HG02759 (cell line): ENCODE data around the gene CITED2.
"Not testable (repeated sequence)": the region's sequence is repeated elsewhere in the genome, so short reads cannot be mapped to it uniquely, and the experiment has no call there.

ENCODE experiments used
- ATAC-seq: cut with Tn5 transposase; IDR thresholded peaks from one replicate; pipeline ENCODE4 v1.9.1; 2021; ENCODE audit warnings: mild to moderate bottlenecking, moderate library complexity; ENCODE audit not compliant: unreplicated experiment

CITED2 gene

GRCh38 chr6:139367810-139368351, 6.6 kb downstream of the CITED2 start:
- no peak for ATAC-seq

- no peak for ATAC-seq
Measured at GRCh38 chr6:139364982-139365379, 9.5 kb downstream of the CITED2 start.

- ATAC-seq: peak; percentile 45
Measured at GRCh38 chr6:139364302-139364981, 10.0 kb downstream of the CITED2 start.

GRCh38 chr6:139363797-139364196, 10.7 kb downstream of the CITED2 start:
- ATAC-seq: not testable (repeated sequence)

GRCh38 chr6:139363123-139363522, 11.3 kb downstream of the CITED2 start:
- not testable (repeated sequence) for ATAC-seq

GRCh38 chr6:139361211-139361610, 13.2 kb downstream of the CITED2 start:
- ATAC-seq: no peak

GRCh38 chr6:139356924-139357323, 17.5 kb downstream of the CITED2 start:
- no peak for ATAC-seq

- ATAC-seq: no peak
Measured at GRCh38 chr6:139355777-139356445, 18.5 kb downstream of the CITED2 start.

GRCh38 chr6:139355172-139355571, 19.3 kb downstream of the CITED2 start:
- ATAC-seq: peak; percentile 47

GRCh38 chr6:139354189-139354588, 20.3 kb downstream of the CITED2 start:
- ATAC-seq: no peak

- no peak for ATAC-seq
Measured at GRCh38 chr6:139349464-139350020, 24.9 kb downstream of the CITED2 start.

GRCh38 chr6:139346392-139346791, 28.1 kb downstream of the CITED2 start:
- ATAC-seq: no peak

GRCh38 chr6:139344186-139344963, 30.1 kb downstream of the CITED2 start:
- ATAC-seq: no peak

- no peak for ATAC-seq
Measured at GRCh38 chr6:139343052-139343750, 31.2 kb downstream of the CITED2 start.

- ATAC-seq: no peak
Measured at GRCh38 chr6:139341060-139341459, 33.4 kb downstream of the CITED2 start.

- no peak for ATAC-seq
Measured at GRCh38 chr6:139338795-139339194, 35.7 kb downstream of the CITED2 start.

- no peak for ATAC-seq
Measured at GRCh38 chr6:139337830-139338229, 36.6 kb downstream of the CITED2 start.

- no peak for ATAC-seq
Measured at GRCh38 chr6:139337001-139337400, 37.4 kb downstream of the CITED2 start.

GRCh38 chr6:139336488-139336887, 38.0 kb downstream of the CITED2 start:
- peak; percentile 56 for ATAC-seq

- no peak for ATAC-seq
Measured at GRCh38 chr6:139335447-139336210, 38.8 kb downstream of the CITED2 start.
